ENCODE results near the gene CARD19. TPM values are rescaled to one million over a fixed set of nuclear protein-coding genes. Genes with fewer than 3 reads are reported as not detected.

The CARD19 gene
- total and polyA plus RNA-seq, 9 of the 15 experiments (the other 6 are each of a cell fraction or from before 2014, with no cell fraction given), result 0.90 to 34.9 (median 14.6) TPM

DNA sequence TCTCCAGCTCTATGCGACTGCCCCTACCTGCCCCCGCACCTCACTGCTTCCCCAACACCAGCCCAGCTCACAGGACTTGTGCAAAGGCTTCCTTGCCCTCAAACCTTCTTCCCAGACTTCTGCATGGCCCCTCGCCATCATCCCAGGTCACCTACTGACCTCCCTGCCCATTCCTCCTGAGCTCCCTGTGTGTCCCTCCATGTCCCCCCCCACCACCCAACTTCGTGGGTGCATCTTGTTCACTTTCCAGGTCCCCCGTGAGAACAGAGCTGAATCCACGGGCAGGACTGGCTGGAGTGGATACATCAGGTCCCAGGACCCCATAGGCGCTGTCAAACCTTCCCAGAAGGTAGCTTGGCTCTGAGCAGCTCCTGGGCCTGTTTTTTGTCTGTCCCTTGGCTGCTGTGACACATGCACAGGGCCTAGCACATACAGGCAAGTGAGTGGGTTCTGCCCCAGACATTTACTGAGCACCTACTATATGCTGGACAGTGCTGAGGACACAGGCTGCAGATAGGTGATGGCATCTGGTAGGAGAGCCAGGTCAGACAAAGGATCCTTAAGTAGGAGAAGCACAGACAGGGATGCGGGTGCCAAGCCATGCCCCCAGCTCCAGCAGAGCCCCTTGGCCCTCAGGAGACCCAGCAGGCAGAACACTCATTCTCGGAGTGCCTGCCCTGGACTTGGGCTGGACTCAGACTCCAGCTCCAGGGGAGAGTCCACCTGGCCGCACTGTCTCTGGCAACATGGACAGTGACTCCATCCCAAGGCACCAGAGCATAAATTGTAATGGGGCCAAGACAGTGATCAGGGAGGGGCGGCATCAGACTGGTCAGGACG lies 23.1 kb downstream of the CARD19 start:
- BruUV-seq (replicated peaks), result no TSS peak
- 80% methylated on average over 12 of the region's 12 CpGs for WGBS (ENCODE audit: insufficient coverage, low coverage, missing lambda C conversion rate)
- no peak overlapping the region; the same call in 1 of the 2 replicates for H3K4me2 ChIP-seq (ENCODE audit: insufficient read depth, low read length)
- no peak overlapping the region for H3K4me3 ChIP-seq
- H3K9me3 ChIP-seq (replicated peaks; ENCODE audit: control insufficient read depth, insufficient read depth, low read depth, low read length), result no peaks in the 10 kb centered on the region
- H3K79me2 ChIP-seq (ENCODE audit: control insufficient read depth, insufficient read depth, low read length), result no peaks in the 10 kb centered on the region
- intact Hi-C loops (cut with micrococcal nuclease), result no loop called here
- TF ChIP-seq MTA1 (IDR thresholded peaks at IDR 0.05; ENCODE audit: borderline replicate concordance) (0 out of 2 replicates have a peak, but pooled peaks have one; percentile 5), ADNP (tag; IDR thresholded peaks at IDR 0.05) (no peak), MTA3 (IDR thresholded peaks at IDR 0.05; ENCODE audit: borderline replicate concordance) (no peak), MEF2D (tag; conservative IDR thresholded peaks at IDR 0.05; ENCODE audit: low read depth) (no peak), CBX8 (IDR thresholded peaks at IDR 0.05; ENCODE audit: borderline replicate concordance, extremely low read depth, low read depth, low read length, poor library complexity, severe bottlenecking) (no peak), PHTF2 (CRISPR knock-in tag; IDR thresholded peaks at IDR 0.05) (no peak), ZNF140 (CRISPR knock-in tag; IDR thresholded peaks at IDR 0.05) (no peak), ZNF699 (CRISPR knock-in tag; IDR thresholded peaks at IDR 0.05; ENCODE audit: insufficient replicate concordance) (no peak), POLR2AphosphoS5 (IDR thresholded peaks at IDR 0.05; ENCODE audit: control insufficient read depth, insufficient read depth, low read depth, low read length) (no peak)
- ATAC-seq (no peak), DNase-seq (ENCODE audit: extremely low read depth in 1 of 4, low spot score in 3 of 4) (no peak), FAIRE-seq (peak; percentile 59)
- H3K27me3 ChIP-seq (ENCODE audit: control insufficient read depth in 2 of 2, insufficient read depth in 2 of 2, low read length in 2 of 2), result no peaks in the 10 kb centered on the region
- peak overlapping the region in 1 of 2 experiments; percentile 59; a peak in 2 of 4 replicates for H3K9ac ChIP-seq (ENCODE audit: insufficient read depth in 1 of 2, low read depth in 2 of 2, low read length in 2 of 2)
- H4K20me1 ChIP-seq (replicated peaks; ENCODE audit: control insufficient read depth, insufficient read depth, low read length), result no peaks in the 10 kb centered on the region
- H3K4me1 ChIP-seq (replicated peaks in 1 of 2; ENCODE audit: control insufficient read depth in 2 of 2, insufficient read depth in 2 of 2, low read length in 2 of 2), result peaks cover 35 to 48% of the 10 kb centered on the region in 2 experiments
- in situ Hi-C loops (cut with MboI), result no loop called here
- H3K9me1 ChIP-seq (ENCODE audit: control insufficient read depth, insufficient read depth, low read length), result peaks cover 3% of the 10 kb centered on the region
- no peak overlapping the region for H3K27ac ChIP-seq (ENCODE audit: extremely low read depth, low read depth, low read length)
- H2AFZ ChIP-seq (ENCODE audit: low read depth, low read length), result peak overlapping the region; percentile 75; the same call in 1 of the 2 replicates
- no peaks in the 10 kb centered on the region for H3K36me3 ChIP-seq (ENCODE audit: control insufficient read depth, insufficient read depth, low read length)
- POLR2A ChIA-PET, result interaction anchor here (0.6 to 2.0 kb wide), 9 partner anchors 8 to 559 kb away, joined by 3 to 16 read pairs (median 4); partner anchors contain the start of gene NINJ1
- CTCF ChIA-PET (ENCODE audit: low intra/inter-chr PET ratio), result no interaction called here

Data from K562 (cell line).